K562 (cell line): ENCODE results near the gene AXIN2. TPM values are rescaled to one million over a fixed set of nuclear protein-coding genes. Genes with fewer than 3 reads are reported as not detected.

Experiments used
- ATAC-seq: fragments of 200-7000 bp; cut with Tn5 transposase; 3 replicates; pipeline ENCODE4 v1.9.1; 2020; ENCODE audit warnings: moderate library complexity
- BruUV-seq: library from RNA; stranded (reverse); fragments of 400-500 nt; replicated peaks from 2 replicates; lab custom pipeline; 2021; lab: Mats Ljungman, UMichigan
- CTCF ChIA-PET: fragments of 300-600 bp; formaldehyde crosslinking; extraction: SDS; loops from one replicate; lab custom pipeline; 2021; ENCODE audit warnings: low intra/inter-chr PET ratio; lab: Yijun Ruan, JAX
- POLR2A ChIA-PET: fragments of 300-600, 350-650 bp; sonication (Branson Sonifier 250); formaldehyde crosslinking; extraction: SDS; loops from one replicate; lab custom pipeline; 2021; ENCODE audit warnings: antibody characterized with exemption, inconsistent platforms; lab: Yijun Ruan, JAX
- DNase-seq, 4 experiments: peaks; one replicate each; pipeline versions ENCODE4 v3.0.0 to v3.0.0-alpha.2; 2011 to 2018; ENCODE audit warnings: low spot score in 3 of 4, mixed read lengths in 3 of 4; ENCODE audit errors: extremely low read depth in 1 of 4
- FAIRE-seq: peaks from 2 replicates; lab custom pipeline; 2011; peaks lifted over from hg19 to GRCh38; lab: Jason Lieb, UNC
- H2AFZ ChIP-seq: 2 replicates; pipeline ENCODE4 v1.6.0; 2011; ENCODE audit warnings: low read depth, low read length, control low read depth, inconsistent platforms
- H3K27ac ChIP-seq: fragments of 200-600 bp; 3 replicates; pipeline ENCODE4 v1.8.0; 2011; ENCODE audit warnings: low read depth, mild to moderate bottlenecking, control low read depth, inconsistent platforms, low read length, moderate library complexity, mixed read lengths; ENCODE audit errors: extremely low read depth
- H3K27me3 ChIP-seq, 2 experiments: fragments of 300-600 bp in 1 of 2; 2 replicates in 1 of 2; 3 replicates in 1 of 2; pipeline versions ENCODE4 v1.6.0 to v1.8.0; 2011; ENCODE audit warnings: inconsistent platforms in 2 of 2, low read length in 2 of 2, mild to moderate bottlenecking in 1 of 2, mixed read lengths in 1 of 2, moderate library complexity in 1 of 2; ENCODE audit not compliant: control insufficient read depth in 2 of 2, insufficient read depth in 2 of 2
- H3K36me3 ChIP-seq: fragments of 300-600 bp; 3 replicates; pipeline ENCODE4 v1.8.0; 2011; ENCODE audit warnings: mild to moderate bottlenecking, low read length, inconsistent platforms; ENCODE audit not compliant: control insufficient read depth, insufficient read depth
- H3K4me1 ChIP-seq, 2 experiments: fragments of 200-600 bp in 1 of 2; replicated peaks in 1 of 2; 2 replicates in 1 of 2; 3 replicates in 1 of 2; pipeline versions ENCODE4 v1.5.1 to v1.8.0; 2011; ENCODE audit warnings: inconsistent platforms in 2 of 2, low read length in 2 of 2, mild to moderate bottlenecking in 1 of 2, mixed read lengths in 1 of 2, moderate library complexity in 1 of 2; ENCODE audit not compliant: control insufficient read depth in 2 of 2, insufficient read depth in 2 of 2
- H3K4me2 ChIP-seq: 2 replicates; pipeline ENCODE4 v1.6.1; 2011; ENCODE audit warnings: low read length, control low read depth, inconsistent platforms, mixed read lengths; ENCODE audit not compliant: insufficient read depth
- H3K4me3 ChIP-seq: fragments of 200-600 bp; sonication (generic), shearing (Covaris generic); 2 replicates; pipeline ENCODE4 v1.5.1; 2016; ENCODE audit warnings: control low read depth, inconsistent platforms
- H3K79me2 ChIP-seq: fragments of 200-600 bp; 3 replicates; pipeline ENCODE4 v1.8.0; 2011; ENCODE audit warnings: low read length, inconsistent platforms; ENCODE audit not compliant: control insufficient read depth, insufficient read depth
- H3K9ac ChIP-seq, 2 experiments: 2 replicates each; pipeline versions ENCODE4 v1.6.0 to v1.6.1; 2011; ENCODE audit warnings: low read depth in 2 of 2, low read length in 2 of 2, control low read depth in 1 of 2, inconsistent platforms in 1 of 2, mild to moderate bottlenecking in 1 of 2, mixed read lengths in 1 of 2; ENCODE audit not compliant: insufficient read depth in 1 of 2
- H3K9me1 ChIP-seq: one replicate; pipeline ENCODE4 v1.6.0; 2011; ENCODE audit warnings: inconsistent platforms, mild to moderate bottlenecking, low read length, moderate library complexity; ENCODE audit not compliant: control insufficient read depth, insufficient read depth
- H3K9me3 ChIP-seq: replicated peaks from 2 replicates; pipeline ENCODE4 v1.5.1; 2011; ENCODE audit warnings: low read depth, low read length, inconsistent platforms; ENCODE audit not compliant: control insufficient read depth, insufficient read depth
- H4K20me1 ChIP-seq: replicated peaks from 2 replicates; pipeline ENCODE4 v1.6.1; 2011; ENCODE audit warnings: low read length, inconsistent platforms, mixed read lengths; ENCODE audit not compliant: control insufficient read depth, insufficient read depth
- BDP1 ChIP-seq: IDR thresholded peaks from 3 replicates; pipeline ENCODE4 v1.6.1; 2011; ENCODE audit not compliant: insufficient read length, insufficient read depth
- CBX2 ChIP-seq: fragments of 200-600 bp; sonication (generic); IDR thresholded peaks from one replicate; pipeline ENCODE4 v1.6.1; 2012; ENCODE audit warnings: mild to moderate bottlenecking, low read length, inconsistent platforms; ENCODE audit not compliant: insufficient read depth, poor library complexity, severe bottlenecking
- DDX20 ChIP-seq: fragments of 450-650 bp; IDR thresholded peaks from 2 replicates; pipeline ENCODE4 v1.6.1; 2016; ENCODE audit warnings: missing genetic modification characterization, low read depth, mild to moderate bottlenecking, missing compliant biosample characterization, moderate library complexity
- FOS ChIP-seq: IDR thresholded peaks from 3 replicates; pipeline ENCODE4 v1.6.1; 2011; ENCODE audit not compliant: insufficient read length; ENCODE audit errors: extremely low read depth
- KDM4B ChIP-seq, 2 experiments: fragments of 450-650 bp in 1 of 2; sonication (generic) in 1 of 2; IDR thresholded peaks; 2 replicates each; pipeline ENCODE4 v1.6.1; 2016 to 2017; ENCODE audit warnings: borderline replicate concordance in 2 of 2, antibody characterized with exemption in 1 of 2, low read depth in 1 of 2, mild to moderate bottlenecking in 1 of 2
- MYBL2 ChIP-seq, 2 experiments: fragments of 450-650 bp in 1 of 2; sonication (generic) in 1 of 2; formaldehyde crosslinking in 1 of 2; IDR thresholded peaks; 2 replicates each; pipeline versions ENCODE4 v1.6.1 to v1.8.1; 2017 to 2022; ENCODE audit warnings: borderline replicate concordance in 1 of 2, inconsistent platforms in 1 of 2, low read depth in 1 of 2, mild to moderate bottlenecking in 1 of 2, missing genetic modification reagents in 1 of 2, moderate library complexity in 1 of 2
- MYNN ChIP-seq, 2 experiments: sonication (generic); formaldehyde crosslinking in 1 of 2; IDR thresholded peaks; 2 replicates each; pipeline versions ENCODE4 v1.5.0 to v1.6.1; 2016 to 2020; ENCODE audit warnings: antibody characterized with exemption in 1 of 2, missing genetic modification reagents in 1 of 2
- SIRT6 ChIP-seq: IDR thresholded peaks from one replicate; pipeline ENCODE4 v1.6.1; 2012; ENCODE audit warnings: low read depth, mild to moderate bottlenecking, control low read depth, inconsistent platforms, low read length, moderate library complexity
- SOX6 ChIP-seq: fragments of 450-650 bp; IDR thresholded peaks from 2 replicates; pipeline ENCODE4 v1.6.1; 2014; ENCODE audit warnings: mild to moderate bottlenecking
- ZNF586 ChIP-seq: fragments of 450-650 bp; formaldehyde crosslinking; conservative IDR thresholded peaks from 2 replicates; pipeline ENCODE4 v1.4.0; 2020; ENCODE audit warnings: mild to moderate bottlenecking, moderate library complexity
- ZNF707 ChIP-seq: fragments of 250-450 bp; sonication (Bioruptor Pico); conservative IDR thresholded peaks from 2 replicates; pipeline ENCODE4 v1.8.0; 2022; ENCODE audit warnings: inconsistent platforms, mild to moderate bottlenecking, moderate library complexity
- ZNF75A ChIP-seq: fragments of 450-650 bp; formaldehyde crosslinking; IDR thresholded peaks from 2 replicates; pipeline ENCODE4 v1.4.0; 2020; ENCODE audit warnings: mild to moderate bottlenecking
- ZNF764 ChIP-seq: fragments of 250-450 bp; sonication (Bioruptor Pico); IDR thresholded peaks from 2 replicates; pipeline ENCODE4 v1.4.0; 2020; ENCODE audit warnings: low read depth, mild to moderate bottlenecking, moderate library complexity
- ZZZ3 ChIP-seq: fragments of 450-650 bp; IDR thresholded peaks from 2 replicates; pipeline ENCODE4 v1.6.1; 2016; ENCODE audit warnings: antibody characterized with exemption, mild to moderate bottlenecking, moderate library complexity
- WGBS: fragments of 100-300 bp; shearing (Covaris generic); methylation state at CpG from one replicate; pipeline ENCODE4 v1.1.6; 2016; ENCODE audit warnings: low coverage, mixed read lengths; ENCODE audit not compliant: insufficient coverage; ENCODE audit errors: missing lambda C conversion rate; 5-methylcytosine and 5-hydroxymethylcytosine counted together
- in situ Hi-C: fragments of 300-500 bp; cut with MboI; formaldehyde crosslinking; loops from 4 replicates; pipeline ENCODE4 v1.15.0; 2018; ENCODE audit warnings: inconsistent platforms, mixed read lengths
- intact Hi-C: fragments of 100-400 bp; cut with micrococcal nuclease; formaldehyde crosslinking; loops from 2 replicates; pipeline ENCODE4 v1.14.2; 2022
- polyA plus RNA-seq, 8 experiments: library from polyadenylated mRNA; depleted of rRNA in 4 of 8; stranded (reverse) in 5 of 8; unstranded in 3 of 8; fragments of >200 nt; fragmentation: Nextera tagmentation in 2 of 8; fragmentation: Illumina TruSeq in 1 of 8; extraction: Ambion mirVana in 2 of 8; extraction: Trizol in 1 of 8; gene quantifications; 2 replicates each; pipeline versions ENCODE4 v1.2.1 to v1.2.3, GENCODE V29; 2011 to 2014; ENCODE audit warnings: inconsistent platforms in 1 of 8, missing spikeins in 1 of 8
- total RNA-seq, 7 experiments: library from RNA; depleted of rRNA in 6 of 7; stranded (reverse); fragments of >200 nt in 6 of 7; fragmentation: Illumina TruSeq in 2 of 7; extraction: Trizol in 2 of 7; gene quantifications; 2 replicates each; pipeline versions ENCODE4 v1.2.1 to v1.2.3, GENCODE V29; 2011 to 2021; ENCODE audit warnings: low replicate concordance in 1 of 7

The AXIN2 gene
- total and polyA plus RNA-seq, 9 of the 15 experiments (the other 6 are each of a cell fraction or from before 2014, with no cell fraction given): 0.21 to 3.3 (median 1.2) TPM

DNA sequence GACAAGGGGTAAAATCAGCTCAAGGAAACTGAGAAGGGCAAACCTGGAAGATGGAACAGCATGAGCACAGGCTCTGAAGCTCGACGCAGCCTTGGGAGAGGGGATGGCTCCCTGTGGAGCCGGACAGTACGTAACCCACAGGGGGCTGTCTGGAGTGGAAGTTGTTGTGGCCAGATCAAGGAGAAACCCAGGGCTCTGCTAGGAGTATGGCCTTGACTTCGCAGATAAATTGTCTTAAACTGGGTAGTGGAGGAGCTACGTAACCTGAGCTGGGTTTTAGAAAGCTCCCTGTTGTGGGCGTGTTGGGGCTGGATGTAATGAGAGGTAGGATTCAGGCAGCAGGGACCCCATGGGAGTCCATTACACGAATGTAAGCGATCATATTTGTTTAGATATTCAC lies 25.5 kb upstream of the AXIN2 start (continued):
- TF ChIP-seq ZNF707 (CRISPR knock-in tag) (no peak), KDM4B (IDR thresholded peaks at IDR 0.05; ENCODE audit: borderline replicate concordance in 2 of 2, low read depth in 1 of 2) (no peak)
- TF ChIP-seq, all 486 proteins: peak for 0

DNA sequence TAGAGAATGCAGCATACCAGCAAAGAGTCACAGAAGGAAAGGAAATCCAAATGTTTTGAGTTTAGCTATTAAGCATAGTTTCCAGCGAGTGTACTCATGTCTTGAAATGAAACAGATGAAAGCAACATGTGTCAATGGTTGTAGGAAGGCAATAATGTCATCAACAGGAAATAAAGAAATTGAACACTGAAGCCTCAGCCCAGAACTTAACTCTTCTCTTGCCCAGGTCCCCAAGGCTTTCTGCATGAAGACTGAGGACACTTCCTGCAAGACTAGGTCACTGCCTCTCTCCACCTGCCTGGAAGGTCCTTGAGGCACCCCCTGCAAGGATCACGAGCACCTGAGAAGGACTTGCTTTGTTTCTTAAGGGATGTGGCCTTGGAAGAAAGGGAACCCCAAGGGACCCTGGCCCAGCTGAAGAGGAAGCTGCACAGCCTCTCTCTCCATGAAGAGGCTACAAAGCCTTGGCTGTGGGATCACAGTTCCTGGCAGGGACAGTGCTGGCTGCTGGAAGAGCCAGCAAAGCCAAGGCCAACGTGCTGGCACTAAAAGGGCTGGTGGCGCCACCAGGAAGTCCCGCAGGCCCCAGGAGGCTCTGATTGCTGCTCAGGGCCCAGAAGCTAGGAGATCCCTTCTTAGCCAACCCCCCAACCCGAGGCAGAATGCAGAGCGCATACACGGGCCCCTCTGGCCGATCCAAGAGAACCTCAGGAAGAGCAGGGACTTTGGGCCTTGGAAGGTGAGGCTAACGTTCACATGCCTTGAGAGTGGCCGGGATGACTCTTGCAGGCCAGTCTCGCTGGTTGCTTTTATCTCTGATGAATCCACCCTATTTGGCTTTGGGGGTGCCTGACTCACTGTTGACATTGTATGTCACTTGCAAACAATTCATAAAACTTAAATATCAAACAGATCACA lies 23.4 kb upstream of the AXIN2 start:
- DNase-seq: no peak
- intact Hi-C loops: no loop called here
- WGBS: 0% methylated on average over 12 of the region's 12 CpGs

More for the DNA sequence above, 23.4 kb upstream of the AXIN2 start:
- Histone ChIP-seq H3K9ac (no peak overlapping the region), H3K27me3 (peaks cover 0 to 43% of the 10 kb centered on the region in 2 experiments; a peak in 3 of 5 replicates), H3K36me3 (no peaks in the 10 kb centered on the region), H3K9me1 (no peaks in the 10 kb centered on the region), H3K4me2 (no peak overlapping the region), H3K4me3 (no peak overlapping the region), H4K20me1 (0 out of 2 replicates have a peak, but pooled peaks cover 4% of the 10 kb centered on the region), H3K79me2 (no peaks in the 10 kb centered on the region), H3K27ac (no peak overlapping the region), H3K4me1 (no peaks in the 10 kb centered on the region), H2AFZ (no peak overlapping the region), H3K9me3 (no peaks in the 10 kb centered on the region)
- POLR2A ChIA-PET: interaction anchor here (0.6 to 0.7 kb wide), 4 partner anchors 17 to 609 kb away, joined by 3 to 4 read pairs (median 3); no protein-coding TSS in a partner anchor
- FAIRE-seq (no peak), ATAC-seq (no peak)
- CTCF ChIA-PET: no interaction called here
- BruUV-seq: no TSS peak
- in situ Hi-C loops: no loop called here
- TF ChIP-seq MYBL2 (IDR thresholded peaks at IDR 0.05; ENCODE audit: low read depth): no peak
- no peak for TF ChIP-seq MYBL2 (CRISPR knock-in tag; IDR thresholded peaks at IDR 0.05; ENCODE audit: borderline replicate concordance)
- no peak for TF ChIP-seq ZNF75A (CRISPR knock-in tag)
- no peak for TF ChIP-seq CBX2
- TF ChIP-seq ZNF764 (CRISPR knock-in tag): no peak
- TF ChIP-seq SIRT6: no peak
- no peak for TF ChIP-seq BDP1
- no peak for TF ChIP-seq DDX20
- no peak for TF ChIP-seq ZZZ3
- no peak for TF ChIP-seq ZNF586 (CRISPR knock-in tag)
- no peak for TF ChIP-seq MYNN (IDR thresholded peaks at IDR 0.05)
- TF ChIP-seq MYNN (CRISPR knock-in tag; IDR thresholded peaks at IDR 0.05): no peak
- no peak for TF ChIP-seq FOS
- TF ChIP-seq SOX6: no peak
